ENCODE results near the gene PDGFD. TPM values are rescaled to one million over a fixed set of nuclear protein-coding genes. Genes with fewer than 3 reads are reported as not detected.

PDGFD gene
- total RNA-seq, 1 experiment from 2014 or later, result 1.7 TPM

- DNase-seq, result peak; percentile 31
- H3K4me2 ChIP-seq (ENCODE audit: insufficient read depth, insufficient read length, low read length), result no peak overlapping the region
- Mint-ChIP-seq H3K9me3 (peaks cover 2 to 5% of the 10 kb centered on the region in 2 experiments; a peak in 1 of 5 replicates), H3K4me3 (no peak overlapping the region), H3K4me1 (peaks cover 14 to 15% of the 10 kb centered on the region in 2 experiments), H3K36me3 (ENCODE audit: insufficient read depth in 1 of 3, low read depth in 3 of 3) (peaks cover 0 to 10% (median 3%) of the 10 kb centered on the region in 3 experiments; a peak in 1 of 7 replicates), H3K27me3 (ENCODE audit: low read depth) (no peaks in the 10 kb centered on the region), H3K27ac (peak overlapping the region in 1 of 3 experiments; percentile 41; a peak in 2 of 7 replicates)
- no peak overlapping the region for H4K8ac ChIP-seq (replicated peaks; ENCODE audit: insufficient read length, low read depth, low read length)
- H3K9me3 ChIP-seq (ENCODE audit: control insufficient read depth, low read depth, low read length), result no peaks in the 10 kb centered on the region
- H3K9ac ChIP-seq (ENCODE audit: extremely low read depth, insufficient read length, low read length), result no peak overlapping the region
- no peak overlapping the region; the same call in 1 of the 2 replicates for H2BK15ac ChIP-seq (ENCODE audit: low read depth, low read length)
- no peak overlapping the region for H2BK20ac ChIP-seq (ENCODE audit: low read depth, low read length, poor library complexity, severe bottlenecking)
- H3K27ac ChIP-seq (ENCODE audit: insufficient read length, low read depth, low read length), result no peak overlapping the region
- H3K4ac ChIP-seq (ENCODE audit: low read depth, low read length), result no peak overlapping the region
- H2AK5ac ChIP-seq (ENCODE audit: insufficient read length, low read length), result no peak overlapping the region
- H3K18ac ChIP-seq (ENCODE audit: insufficient read length, low read depth, low read length), result no peak overlapping the region
- H3T11ph ChIP-seq (ENCODE audit: low read length), result no peak overlapping the region
- H2BK120ac ChIP-seq (ENCODE audit: low read depth, low read length, poor library complexity, severe bottlenecking), result no peak overlapping the region
- H3K56ac ChIP-seq (ENCODE audit: insufficient read length, low read depth, low read length), result no peak overlapping the region
- no peak overlapping the region for H3K14ac ChIP-seq (ENCODE audit: insufficient read depth, low read length)
- H3K23me2 ChIP-seq (ENCODE audit: insufficient read length, low read depth, low read length, poor library complexity, severe bottlenecking), result no peaks in the 10 kb centered on the region
- WGBS (ENCODE audit: extremely low coverage, insufficient read length, low lambda C conversion rate), result no CpG with 5 or more reads among the region's 9 CpGs
- H2BK12ac ChIP-seq (ENCODE audit: insufficient read length, low read depth, low read length), result no peak overlapping the region
- H2BK5ac ChIP-seq (ENCODE audit: insufficient read length, low read length), result no peak overlapping the region
- no peaks in the 10 kb centered on the region for H3K4me1 ChIP-seq (ENCODE audit: insufficient read depth, low read length)
- TF ChIP-seq CTCF (conservative IDR thresholded peaks at IDR 0.05), result no peak
- H2AFZ ChIP-seq (ENCODE audit: low read length), result no peak overlapping the region
- H3K79me1 ChIP-seq (ENCODE audit: insufficient read depth, low read depth, low read length, poor library complexity, severe bottlenecking), result no peaks in the 10 kb centered on the region
- H3K79me2 ChIP-seq (ENCODE audit: insufficient read depth, low read length), result no peaks in the 10 kb centered on the region
- H4K20me1 ChIP-seq (ENCODE audit: control insufficient read depth, insufficient read depth, insufficient read length), result no peaks in the 10 kb centered on the region
- H3K27me3 ChIP-seq (ENCODE audit: insufficient read depth, low read length), result no peaks in the 10 kb centered on the region
- no peak overlapping the region for H4K5ac ChIP-seq (ENCODE audit: insufficient read length, low read depth, low read length)
- no peak overlapping the region for H3K23ac ChIP-seq (ENCODE audit: insufficient read length, low read depth, low read length)
- no peak overlapping the region for H4K91ac ChIP-seq (ENCODE audit: insufficient read length, low read depth, low read length)
Measured at GRCh38 chr11:103987629-103988594, 176.0 kb downstream of the PDGFD start.
